Measurements from ENCODE around the gene RAPGEF4.

Gene RAPGEF4

DNA sequence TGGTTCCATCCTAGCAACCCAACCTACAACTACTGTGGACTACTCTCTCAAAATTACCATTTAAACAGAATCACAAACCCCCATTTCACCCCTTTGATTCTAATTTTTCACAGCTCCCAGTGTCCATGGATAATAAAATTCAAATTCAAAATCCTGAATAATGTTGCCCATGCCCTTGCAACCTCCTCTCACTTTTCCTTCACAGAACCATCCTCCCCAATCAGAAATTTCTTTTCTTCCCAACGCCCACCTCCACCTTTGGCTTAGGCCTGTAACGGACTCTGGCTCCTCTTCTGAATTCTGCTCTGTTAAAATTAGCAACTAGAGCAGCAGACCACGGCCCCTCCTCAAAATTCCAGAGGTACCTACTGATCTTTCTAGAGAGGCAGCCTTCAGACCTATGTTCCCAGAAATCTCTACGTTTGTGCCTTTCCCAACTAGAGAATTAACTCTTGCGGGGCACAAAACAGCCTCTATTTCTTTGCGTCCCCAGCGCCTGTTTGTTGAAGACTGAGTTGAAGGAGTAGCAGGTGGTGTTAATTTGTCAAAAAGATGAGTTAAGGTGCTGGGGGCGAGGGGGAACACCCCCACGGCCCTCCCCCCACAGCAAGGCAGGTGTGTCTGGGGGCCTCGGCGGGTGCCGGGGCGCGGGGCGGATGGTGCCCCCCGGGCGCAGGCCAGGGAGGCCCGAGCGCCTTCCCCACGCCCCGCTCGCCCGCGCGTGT is 339.6 kb downstream of the RAPGEF4 start:
- peak overlapping the region; percentile 72 for H3K27ac ChIP-seq (ENCODE audit: low read length)
- TF ChIP-seq, protein P1, sequence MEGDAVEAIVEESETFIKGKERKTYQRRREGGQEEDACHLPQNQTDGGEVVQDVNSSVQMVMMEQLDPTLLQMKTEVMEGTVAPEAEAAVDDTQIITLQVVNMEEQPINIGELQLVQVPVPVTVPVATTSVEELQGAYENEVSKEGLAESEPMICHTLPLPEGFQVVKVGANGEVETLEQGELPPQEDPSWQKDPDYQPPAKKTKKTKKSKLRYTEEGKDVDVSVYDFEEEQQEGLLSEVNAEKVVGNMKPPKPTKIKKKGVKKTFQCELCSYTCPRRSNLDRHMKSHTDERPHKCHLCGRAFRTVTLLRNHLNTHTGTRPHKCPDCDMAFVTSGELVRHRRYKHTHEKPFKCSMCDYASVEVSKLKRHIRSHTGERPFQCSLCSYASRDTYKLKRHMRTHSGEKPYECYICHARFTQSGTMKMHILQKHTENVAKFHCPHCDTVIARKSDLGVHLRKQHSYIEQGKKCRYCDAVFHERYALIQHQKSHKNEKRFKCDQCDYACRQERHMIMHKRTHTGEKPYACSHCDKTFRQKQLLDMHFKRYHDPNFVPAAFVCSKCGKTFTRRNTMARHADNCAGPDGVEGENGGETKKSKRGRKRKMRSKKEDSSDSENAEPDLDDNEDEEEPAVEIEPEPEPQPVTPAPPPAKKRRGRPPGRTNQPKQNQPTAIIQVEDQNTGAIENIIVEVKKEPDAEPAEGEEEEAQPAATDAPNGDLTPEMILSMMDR (IDR thresholded peaks at IDR 0.05; ENCODE audit: low read depth, low read length), result 0 out of 2 replicates have a peak, but pooled peaks have one; percentile 43
- TF ChIP-seq EZH2phosphoT487 (IDR thresholded peaks at IDR 0.05; ENCODE audit: low read depth), result no peak
- no peaks in the 10 kb centered on the region for H4K20me1 ChIP-seq (ENCODE audit: insufficient read depth, low read length)
- H3K79me2 ChIP-seq (ENCODE audit: low read length), result peaks cover 45% of the 10 kb centered on the region
- H3K36me3 ChIP-seq (replicated peaks; ENCODE audit: low read depth, low read length), result no peaks in the 10 kb centered on the region
- peak overlapping the region; percentile 98 for H2AFZ ChIP-seq (ENCODE audit: low read depth, low read length)
- H3K9me3 ChIP-seq (ENCODE audit: insufficient read depth, low read length), result no peaks in the 10 kb centered on the region
- H3K4me3 ChIP-seq (ENCODE audit: low read length), result peak overlapping the region; percentile 85
- peaks cover 24% of the 10 kb centered on the region for H3K4me1 ChIP-seq (ENCODE audit: low read length)
- peak overlapping the region; percentile 77 for H3K4me2 ChIP-seq (ENCODE audit: low read length)
- 0 out of 2 replicates have a peak, but pooled peaks cover 5% of the 10 kb centered on the region for H3K27me3 ChIP-seq (ENCODE audit: low read depth, low read length)
- H3K9ac ChIP-seq (ENCODE audit: low read length), result peak overlapping the region; percentile 79

DNA sequence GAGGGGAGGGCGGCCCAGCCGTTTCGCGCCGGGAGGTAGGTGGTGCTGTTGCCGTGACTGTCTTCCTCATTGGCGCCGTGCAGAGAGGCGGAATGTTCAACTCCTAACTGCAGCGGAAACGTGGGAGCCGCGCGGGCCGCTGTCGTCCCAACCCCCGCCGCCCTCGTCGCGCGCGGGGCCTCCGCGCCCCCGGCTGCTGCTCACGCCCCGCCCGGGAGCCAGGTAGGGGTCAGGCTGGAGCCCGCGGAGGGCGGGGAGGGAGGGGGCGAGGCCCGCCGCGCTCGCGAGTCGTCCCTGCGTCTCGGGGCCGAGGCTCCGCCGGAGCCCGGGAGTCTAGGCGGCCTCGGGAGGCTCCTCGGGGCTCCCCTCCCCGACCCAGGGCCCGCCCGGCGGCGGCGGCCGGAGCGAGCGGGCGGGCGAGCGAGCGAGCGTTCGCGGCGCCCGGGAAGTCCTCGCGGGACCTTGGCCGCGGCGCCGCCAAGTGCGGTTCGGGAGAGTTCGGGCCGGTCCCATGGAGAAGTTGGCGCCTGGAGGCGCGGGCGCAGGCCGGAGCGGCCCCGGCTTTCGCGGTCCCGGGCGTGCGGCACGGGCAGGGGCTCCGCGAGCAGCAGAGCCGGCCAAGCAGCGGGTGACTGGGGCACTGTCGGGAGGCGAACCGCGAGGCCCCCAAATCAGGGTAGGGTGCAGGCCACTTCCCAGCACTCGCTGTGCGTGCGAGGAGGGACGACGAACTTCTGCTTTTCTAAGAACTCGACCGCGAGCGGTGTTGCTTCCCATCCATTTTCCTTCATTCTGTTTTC is 340.3 kb downstream of the RAPGEF4 start, which contains the start of gene MAP3K20:
TSS of gene MAP3K20 (plus strand) at position 66 of the 800 bp plus-strand sequence. CDS start 15,186 bp downstream, outside the sequence.
- H3K27ac ChIP-seq (ENCODE audit: low read length), result peak within 1 kb of the TSS; percentile 72
- H2AFZ ChIP-seq (ENCODE audit: low read depth, low read length), result peak within 1 kb of the TSS; percentile 98
- H3K4me2 ChIP-seq (ENCODE audit: low read length), result peak within 1 kb of the TSS; percentile 77
- H3K79me2 ChIP-seq (ENCODE audit: low read length), result peaks cover 50% of the 10 kb centered on the region
- no peaks in the 10 kb centered on the region for H4K20me1 ChIP-seq (ENCODE audit: insufficient read depth, low read length)
- no peak for TF ChIP-seq EZH2phosphoT487 (IDR thresholded peaks at IDR 0.05; ENCODE audit: low read depth)
- TF ChIP-seq, protein P1 (IDR thresholded peaks at IDR 0.05; ENCODE audit: low read depth, low read length), result no peak; the same call in none of the 2 replicates
- H3K27me3 ChIP-seq (ENCODE audit: low read depth, low read length), result 0 out of 2 replicates have a peak, but pooled peaks cover 5% of the 10 kb centered on the region
- no peaks in the 10 kb centered on the region for H3K36me3 ChIP-seq (replicated peaks; ENCODE audit: low read depth, low read length)
- H3K9me3 ChIP-seq (ENCODE audit: insufficient read depth, low read length), result no peaks in the 10 kb centered on the region
- peaks cover 24% of the 10 kb centered on the region for H3K4me1 ChIP-seq (ENCODE audit: low read length)
- peak within 1 kb of the TSS; percentile 79 for H3K9ac ChIP-seq (ENCODE audit: low read length)
- H3K4me3 ChIP-seq (ENCODE audit: low read length), result peak within 1 kb of the TSS; percentile 85

DNA sequence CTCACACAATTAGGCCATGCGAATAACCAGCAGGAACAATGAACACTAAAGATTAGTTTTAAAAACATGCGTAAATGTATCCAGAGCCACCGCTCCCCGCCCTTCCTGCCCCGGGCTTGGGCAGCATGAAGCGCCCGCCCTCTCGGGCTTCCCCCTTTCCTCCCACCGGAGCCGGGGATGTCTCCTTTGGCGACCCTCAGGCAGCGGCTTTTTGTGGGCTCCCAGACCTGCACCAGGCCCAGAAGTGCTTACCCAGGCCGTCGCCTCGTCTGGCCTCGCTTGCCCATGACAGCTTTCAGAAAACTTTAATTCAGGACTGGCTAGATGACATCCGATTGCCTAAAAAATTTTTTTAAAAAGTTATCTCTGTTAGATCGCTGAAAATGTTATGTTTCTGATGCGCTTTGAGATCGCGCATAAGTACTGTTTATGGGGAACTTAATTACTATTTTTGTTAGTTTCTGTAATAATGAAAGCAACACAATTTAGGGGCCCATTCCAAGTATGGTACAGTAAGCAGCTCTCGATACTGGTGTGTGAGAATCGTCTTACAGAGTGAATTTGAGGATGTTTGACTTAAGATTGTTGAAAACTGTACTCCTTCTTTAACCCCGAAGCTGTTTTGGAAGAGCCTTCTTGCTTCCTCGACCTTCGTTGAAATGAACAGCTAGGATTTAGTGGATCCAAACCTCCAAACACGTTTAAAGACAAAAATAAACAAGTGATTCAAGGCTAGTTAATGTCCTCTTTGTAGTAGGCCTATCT is 341.1 kb downstream of the RAPGEF4 start:
- peak overlapping the region; percentile 79 for H3K9ac ChIP-seq (ENCODE audit: low read length)
- no peaks in the 10 kb centered on the region for H3K9me3 ChIP-seq (ENCODE audit: insufficient read depth, low read length)
- H2AFZ ChIP-seq (ENCODE audit: low read depth, low read length), result peak overlapping the region; percentile 98
- H3K27ac ChIP-seq (ENCODE audit: low read length), result peak overlapping the region; percentile 72
- peaks cover 24% of the 10 kb centered on the region for H3K4me1 ChIP-seq (ENCODE audit: low read length)
- peaks cover 57% of the 10 kb centered on the region for H3K79me2 ChIP-seq (ENCODE audit: low read length)
- H3K36me3 ChIP-seq (replicated peaks; ENCODE audit: low read depth, low read length), result peaks cover 3% of the 10 kb centered on the region
- TF ChIP-seq, protein P1 (IDR thresholded peaks at IDR 0.05; ENCODE audit: low read depth, low read length), result no peak
- H4K20me1 ChIP-seq (ENCODE audit: insufficient read depth, low read length), result peaks cover 7% of the 10 kb centered on the region; the same call in 1 of the 2 replicates
- H3K4me3 ChIP-seq (ENCODE audit: low read length), result peak overlapping the region; percentile 85
- peak overlapping the region; percentile 77 for H3K4me2 ChIP-seq (ENCODE audit: low read length)
- H3K27me3 ChIP-seq (ENCODE audit: low read depth, low read length), result 0 out of 2 replicates have a peak, but pooled peaks cover 5% of the 10 kb centered on the region
